NOMO-1 (cell line): ENCODE measurements around the gene UQCR10.
A peak's percentile ranks its signal among the peaks of the same experiment; 100 is the strongest.

ENCODE experiments used
- DNase-seq, 2 experiments: peaks; one replicate each; lab custom pipeline; 2025; ENCODE audit not compliant: unreplicated experiment in 2 of 2; lab: John Stamatoyannopoulos, UW

UQCR10 gene

DNA sequence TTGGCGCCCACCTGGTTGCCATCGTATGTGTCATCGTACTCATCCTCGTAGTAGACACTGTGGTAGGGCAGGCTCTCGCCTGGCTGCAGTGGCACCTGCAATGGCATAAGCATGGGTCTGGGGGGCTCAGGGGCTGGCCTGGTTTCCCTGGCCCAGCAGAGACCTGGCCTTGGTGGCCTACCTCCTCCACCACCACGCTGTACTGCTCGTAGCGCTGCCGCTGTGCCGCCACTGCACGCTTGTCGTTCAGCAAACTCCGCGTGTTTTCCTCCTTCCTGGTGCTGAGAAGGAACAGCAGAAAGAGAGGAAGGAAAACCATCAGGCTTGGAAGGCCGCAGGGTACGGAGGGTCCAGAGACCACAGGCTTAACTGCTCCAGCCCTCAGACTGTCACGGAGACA is 26.2 kb downstream of the UQCR10 start:
- no peak for DNase-seq

DNA sequence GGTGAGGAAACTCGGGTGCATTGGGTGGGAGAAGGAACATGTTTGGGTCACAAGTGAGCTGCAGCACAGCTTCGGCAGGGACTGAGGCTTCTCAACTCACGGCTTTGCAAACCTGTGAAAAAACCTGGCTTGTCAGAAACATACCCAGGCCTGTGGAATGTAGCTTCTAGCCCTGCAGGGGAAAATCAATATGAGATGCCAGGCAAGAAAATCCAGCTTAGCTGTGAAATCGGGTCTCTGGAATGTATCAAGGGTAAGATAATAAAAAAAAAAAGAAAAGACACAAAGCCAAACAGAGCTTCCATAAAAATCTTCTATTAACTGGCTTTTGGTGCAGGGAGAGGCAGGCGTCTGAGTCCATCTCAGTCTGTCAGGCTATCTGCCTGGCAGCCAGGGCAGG is 28.5 kb downstream of the UQCR10 start:
- DNase-seq = no peak

DNA sequence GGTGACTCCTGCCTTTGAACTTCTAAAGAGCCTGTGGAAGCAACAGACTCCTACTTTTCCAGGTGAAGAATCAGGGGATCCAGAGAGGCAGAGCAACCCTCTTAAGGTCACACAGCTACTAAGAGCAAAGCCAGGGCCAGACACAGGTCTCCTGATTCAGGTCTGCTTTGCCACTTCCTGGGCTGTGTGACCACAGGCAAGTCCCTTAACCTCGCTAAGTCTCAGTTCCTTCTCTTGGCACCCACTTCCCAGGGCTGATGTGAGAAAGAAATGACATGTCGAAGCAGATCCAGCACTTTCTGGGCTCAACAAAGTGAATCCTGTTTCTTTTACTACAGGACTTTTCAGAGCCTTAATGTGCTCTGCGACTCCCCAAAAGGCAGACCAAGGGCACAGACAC is 30.2 kb downstream of the UQCR10 start:
- peak in 1 of 2 experiments; percentile 21 for DNase-seq

DNA sequence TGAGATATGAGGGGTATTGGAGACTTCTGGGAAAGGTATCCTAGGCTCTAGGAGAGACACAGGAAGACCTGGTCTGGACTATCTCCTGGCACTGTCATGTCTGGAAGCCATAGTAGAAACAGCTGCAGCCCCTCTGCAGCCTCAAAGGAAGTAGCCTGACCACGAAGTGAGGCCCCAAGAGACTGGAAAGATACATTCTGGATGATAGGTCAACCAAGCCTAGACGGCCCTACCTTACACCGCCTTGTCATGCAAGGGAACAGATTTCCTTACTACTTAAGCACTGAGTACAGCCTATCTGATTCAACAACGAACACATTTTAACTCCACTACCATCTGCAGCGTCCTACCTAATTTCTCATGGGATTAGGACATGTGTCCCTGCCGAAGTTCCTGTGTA is 31.1 kb downstream of the UQCR10 start:
- DNase-seq = peak in 1 of 2 experiments; percentile 13

DNA sequence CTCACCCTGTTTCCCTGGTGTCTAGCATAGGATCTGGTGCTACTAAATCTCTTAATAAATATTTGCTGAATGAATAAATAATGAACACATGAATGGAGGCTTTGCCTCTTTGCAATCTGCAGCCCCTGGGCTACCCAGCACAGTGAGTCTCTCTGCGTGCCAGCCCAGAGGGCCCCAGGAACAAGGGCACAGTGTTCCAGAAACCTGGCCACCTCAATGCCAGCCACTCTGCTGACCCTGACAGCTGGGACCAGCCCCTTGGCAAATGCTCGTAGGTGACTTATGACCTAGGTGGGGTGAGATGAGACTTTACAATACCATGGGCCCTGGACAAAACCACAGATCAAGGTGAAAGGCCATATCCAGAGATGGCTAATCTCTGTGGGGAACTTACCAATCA is 31.6 kb downstream of the UQCR10 start:
- DNase-seq = no peak

DNA sequence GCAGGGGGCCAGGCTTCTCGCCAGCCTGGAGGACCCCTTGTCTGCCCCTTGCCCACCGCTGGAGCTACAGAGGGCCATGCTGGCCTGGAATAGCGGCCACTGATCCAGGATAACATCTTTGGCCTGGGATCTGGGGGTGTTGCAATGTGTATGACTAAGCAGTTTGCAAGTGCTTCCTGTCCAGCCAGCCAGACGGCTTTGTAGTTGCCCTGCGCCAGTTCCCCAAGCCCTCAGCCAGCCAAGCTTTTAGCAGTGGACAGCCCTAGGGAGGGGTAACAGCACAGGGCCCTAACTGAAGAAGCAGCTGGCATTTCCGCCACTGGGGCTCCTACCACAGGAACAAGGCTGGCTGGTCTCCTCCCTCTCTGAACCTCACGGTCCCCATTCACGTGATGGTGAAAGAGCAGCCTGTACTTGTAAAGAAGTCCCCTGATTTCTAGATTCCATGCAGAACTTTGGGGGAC is 32.1 kb downstream of the UQCR10 start:
- DNase-seq = peak; percentile 83 to 86

DNA sequence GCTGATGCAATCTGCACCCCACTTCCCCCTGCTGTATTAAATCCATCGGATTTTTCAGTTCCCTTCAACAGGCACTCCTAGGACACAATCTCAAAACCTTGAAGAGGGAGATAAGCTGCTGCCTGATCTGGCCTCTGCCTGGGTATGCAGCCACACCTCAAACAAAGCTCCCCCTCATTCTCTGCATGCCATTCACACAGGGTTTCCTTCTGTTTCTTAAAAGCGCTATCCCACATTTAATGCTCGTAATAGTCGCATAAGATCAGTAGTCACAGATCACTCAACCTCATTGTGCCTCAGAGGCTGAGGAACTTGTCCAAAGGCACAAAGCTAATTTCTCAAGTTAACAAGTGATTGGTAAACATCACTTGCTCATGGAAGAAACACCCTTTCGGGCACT is 34.0 kb downstream of the UQCR10 start:
- DNase-seq = no peak

DNA sequence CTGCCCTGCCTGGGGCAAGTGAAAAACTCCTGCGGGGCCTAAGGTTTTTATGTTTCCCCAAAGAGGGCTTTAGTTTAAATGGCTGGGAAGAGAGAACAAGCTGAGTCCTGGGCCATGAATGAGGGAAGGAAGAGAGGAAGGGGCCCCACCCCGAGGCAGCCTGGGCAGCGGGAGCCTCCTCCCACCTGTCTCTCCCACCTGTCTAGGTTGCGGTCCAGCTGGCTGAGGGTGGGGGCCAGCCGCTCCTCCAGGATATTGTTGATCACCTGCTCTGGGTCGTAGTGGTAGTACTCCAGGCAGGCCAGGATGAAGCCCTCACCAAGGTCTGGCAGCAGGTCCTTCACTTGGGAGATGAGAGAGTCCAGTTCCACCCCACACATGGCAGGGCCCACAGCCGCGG is 34.6 kb downstream of the UQCR10 start:
- no peak for DNase-seq

DNA sequence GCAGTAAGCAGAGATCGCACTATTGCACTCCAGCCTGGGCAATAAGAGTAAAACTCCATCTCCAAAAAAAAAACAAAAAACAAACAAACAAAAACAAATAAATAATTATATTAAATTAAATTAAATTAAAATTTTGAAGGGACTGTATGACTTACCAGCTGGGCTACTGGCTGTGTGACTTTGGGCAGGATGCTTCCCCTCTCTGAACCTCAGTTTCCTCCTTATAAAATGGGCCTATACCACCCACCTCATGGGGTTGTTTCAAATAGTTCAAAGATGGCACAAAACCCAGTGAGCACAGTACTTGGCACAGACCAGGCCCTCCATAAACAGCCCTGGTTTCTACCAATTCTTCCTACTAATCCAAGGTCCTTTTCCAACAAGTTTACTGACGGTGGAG is 36.0 kb downstream of the UQCR10 start:
- no peak for DNase-seq

DNA sequence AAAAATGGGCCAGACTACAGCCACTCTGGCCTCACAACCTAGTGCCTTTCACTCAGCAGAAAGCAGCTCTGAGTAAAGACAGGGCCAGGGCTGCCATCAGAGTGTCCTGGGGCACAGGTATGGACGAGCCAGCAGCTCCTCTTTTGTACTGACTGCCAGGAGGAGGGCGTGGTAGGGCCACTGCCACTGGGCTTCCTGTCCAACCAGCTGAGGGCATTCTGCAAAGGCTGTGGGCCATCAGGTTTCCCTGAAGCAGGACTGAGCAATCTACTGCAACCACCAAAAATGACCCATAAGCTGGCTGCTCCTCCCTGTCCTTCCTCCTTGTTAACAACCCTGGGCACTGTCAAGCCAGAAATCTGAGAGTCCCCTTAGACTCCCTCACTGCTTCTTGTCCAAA is 37.8 kb downstream of the UQCR10 start:
- no peak for DNase-seq

DNA sequence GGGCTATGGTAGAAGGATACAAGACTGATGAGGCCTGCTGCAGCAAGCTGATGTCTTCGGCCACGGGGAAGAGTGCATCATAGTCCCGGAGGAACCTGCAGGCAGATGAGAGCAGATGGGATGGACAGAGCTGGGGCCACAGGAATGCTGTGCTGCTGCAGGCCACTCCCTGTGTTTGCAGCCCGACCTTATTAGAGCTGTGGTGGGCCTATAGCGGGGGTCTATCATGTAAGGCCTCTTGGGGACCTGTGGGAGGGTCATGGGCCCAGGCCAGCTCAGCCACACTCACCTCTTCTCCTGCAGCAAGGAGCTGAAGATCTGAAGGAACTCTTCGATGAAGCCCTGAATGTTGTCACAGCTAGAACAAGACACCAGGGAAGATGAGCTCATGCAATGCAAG is 39.0 kb downstream of the UQCR10 start:
- no peak for DNase-seq

DNA sequence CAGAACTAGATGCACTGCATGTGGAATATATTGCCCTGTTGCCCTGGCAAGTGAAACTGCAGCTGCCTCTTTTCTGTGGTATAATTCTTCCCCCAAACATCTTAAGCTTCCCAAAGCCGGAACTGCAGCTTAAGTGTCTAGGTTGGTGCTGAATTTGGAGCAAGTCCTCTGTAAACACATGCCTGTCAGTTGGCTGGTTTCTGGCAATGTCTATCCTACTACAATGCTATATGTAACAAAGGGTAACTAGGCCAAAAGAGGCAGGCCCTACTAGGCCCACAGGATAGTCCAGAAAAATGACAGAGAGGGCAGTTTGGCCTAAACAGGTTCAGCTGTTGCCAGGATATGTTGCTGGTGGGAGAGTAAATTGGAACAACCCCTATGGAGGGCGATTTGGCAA is 43.0 kb downstream of the UQCR10 start:
- no peak for DNase-seq

DNA sequence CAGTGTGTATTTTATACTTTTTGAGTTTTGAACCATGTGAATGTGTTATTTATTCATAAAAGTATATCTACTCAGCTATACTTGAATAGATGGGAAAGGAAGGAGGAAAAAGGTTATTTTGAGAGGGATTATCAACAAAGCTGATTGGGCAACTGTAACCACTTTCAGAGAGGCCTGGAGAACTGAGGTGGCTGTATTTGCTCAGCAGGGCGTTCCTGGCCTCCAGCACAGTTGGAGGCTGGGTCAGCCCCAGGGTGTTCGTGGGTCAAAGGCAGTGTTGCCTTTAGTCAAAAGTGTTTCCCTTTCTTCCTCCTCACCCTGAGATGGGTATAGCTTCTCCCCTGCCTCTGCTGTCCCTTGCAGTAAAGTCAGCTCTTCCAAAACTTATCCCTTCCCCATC is 44.2 kb downstream of the UQCR10 start:
- no peak for DNase-seq

DNA sequence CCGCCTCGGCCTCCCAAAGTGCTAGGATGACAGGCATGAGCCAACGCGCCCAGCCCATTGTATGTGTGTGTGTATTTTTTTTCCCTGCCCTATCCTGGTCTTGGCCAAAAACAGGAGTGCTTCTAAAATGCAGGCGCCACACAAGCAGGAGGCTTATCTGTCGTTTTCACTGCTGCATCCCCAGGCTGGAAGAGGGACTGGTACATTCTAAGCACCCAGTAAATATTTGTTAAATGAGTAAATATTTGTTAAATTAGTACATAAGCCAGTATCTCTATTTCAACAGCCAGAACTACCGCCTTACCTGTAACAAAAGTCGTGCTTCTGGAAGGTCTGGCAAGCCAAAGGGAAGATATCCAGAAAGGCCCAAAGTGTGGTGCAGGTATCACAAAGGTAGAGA is 46.0 kb downstream of the UQCR10 start:
- no peak for DNase-seq

DNA sequence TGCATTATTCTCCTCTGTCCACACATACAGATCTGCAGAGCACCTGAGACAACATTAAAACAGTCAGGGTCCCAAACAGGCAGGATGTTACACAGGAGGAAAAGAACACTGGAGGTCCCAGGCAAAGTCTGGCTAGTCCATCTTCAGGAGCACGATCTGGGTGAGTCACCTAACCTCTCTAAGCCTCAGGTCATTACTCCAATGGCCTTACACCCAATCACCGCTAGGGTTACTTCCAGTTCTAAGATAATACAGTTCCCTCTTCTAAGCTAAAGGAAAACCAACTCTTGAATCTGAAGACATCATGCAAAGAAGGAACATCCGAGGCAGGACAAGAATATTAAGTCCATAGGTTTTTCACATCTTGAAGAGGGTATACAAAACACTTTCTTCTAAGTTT is 46.4 kb downstream of the UQCR10 start:
- no peak for DNase-seq

DNA sequence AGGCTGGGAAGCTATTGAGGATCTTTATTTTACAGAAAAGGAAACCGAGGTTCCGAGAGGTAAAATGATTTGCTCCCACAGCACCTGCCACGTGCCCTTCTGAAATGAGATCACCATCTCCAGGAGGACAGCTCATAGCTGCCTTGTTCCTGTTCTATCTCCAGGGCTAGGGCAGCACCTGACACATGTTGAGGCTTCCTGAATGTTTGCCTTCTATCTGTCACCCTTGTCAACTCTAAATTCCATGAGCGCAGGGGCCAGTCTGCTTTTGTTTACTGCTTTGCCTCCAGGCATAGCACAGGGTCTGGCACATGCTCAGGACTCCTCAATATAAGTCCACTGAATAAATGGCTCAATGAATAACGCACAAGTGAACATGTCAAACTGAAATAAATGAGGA is 46.8 kb downstream of the UQCR10 start:
- DNase-seq = no peak

DNA sequence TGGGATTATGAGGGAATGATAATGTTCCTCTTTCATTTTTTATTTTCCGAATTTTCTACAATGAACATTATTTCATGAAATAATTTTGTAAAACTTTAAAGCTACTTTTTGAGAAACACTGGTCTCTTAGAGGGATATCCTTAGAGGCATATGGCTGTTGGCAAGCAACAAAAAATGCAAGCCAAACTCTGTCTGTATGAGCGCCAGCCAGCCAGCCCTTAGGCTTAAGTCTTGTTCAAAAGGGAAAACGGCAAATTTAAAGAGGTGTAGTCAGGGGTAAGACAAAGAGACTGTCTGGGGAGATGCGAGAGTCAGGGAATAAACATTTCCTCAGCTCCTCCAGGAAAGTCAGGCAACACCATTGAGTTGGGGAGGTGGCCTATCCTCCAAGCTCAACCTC is 48.4 kb downstream of the UQCR10 start:
- DNase-seq = no peak

DNA sequence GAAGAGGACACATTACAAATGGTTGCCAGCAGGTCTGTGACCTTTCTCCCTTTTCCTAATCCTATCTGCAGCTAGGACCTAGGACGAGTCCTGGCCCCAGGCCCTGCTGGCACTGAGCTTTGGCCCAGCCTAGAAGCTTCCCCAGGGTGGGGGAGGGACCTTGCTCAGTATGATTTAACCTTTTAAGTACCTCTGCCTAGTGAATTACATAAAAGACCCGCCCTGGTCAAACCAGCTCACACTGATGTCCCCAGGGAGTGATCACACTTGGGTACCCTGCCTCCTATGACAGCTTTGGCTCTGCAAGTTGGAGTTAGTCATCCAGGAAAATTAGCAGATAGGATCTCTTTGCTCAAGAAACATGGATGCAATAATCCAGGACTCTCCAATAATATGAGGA is 49.0 kb downstream of the UQCR10 start:
- DNase-seq = no peak

DNA sequence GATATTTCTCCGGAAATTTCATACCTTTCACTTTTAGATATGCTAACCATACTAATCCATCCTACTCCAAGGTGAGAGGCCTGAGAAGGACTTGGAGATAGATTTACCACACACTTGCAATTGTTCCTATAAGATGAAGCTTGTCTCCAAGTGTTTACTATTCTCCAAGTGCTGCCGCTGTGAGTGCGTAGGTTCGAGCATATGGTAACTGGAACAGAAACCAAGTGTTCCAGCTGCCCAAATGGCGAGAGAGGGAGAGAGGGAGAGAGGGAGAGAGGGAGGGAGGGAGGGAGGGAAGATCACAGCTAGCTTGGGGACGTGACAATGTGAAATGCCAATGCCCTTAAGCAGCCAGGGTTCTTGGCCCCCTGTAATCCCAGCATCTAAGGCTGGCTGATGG is 49.4 kb downstream of the UQCR10 start:
- DNase-seq = no peak

DNA sequence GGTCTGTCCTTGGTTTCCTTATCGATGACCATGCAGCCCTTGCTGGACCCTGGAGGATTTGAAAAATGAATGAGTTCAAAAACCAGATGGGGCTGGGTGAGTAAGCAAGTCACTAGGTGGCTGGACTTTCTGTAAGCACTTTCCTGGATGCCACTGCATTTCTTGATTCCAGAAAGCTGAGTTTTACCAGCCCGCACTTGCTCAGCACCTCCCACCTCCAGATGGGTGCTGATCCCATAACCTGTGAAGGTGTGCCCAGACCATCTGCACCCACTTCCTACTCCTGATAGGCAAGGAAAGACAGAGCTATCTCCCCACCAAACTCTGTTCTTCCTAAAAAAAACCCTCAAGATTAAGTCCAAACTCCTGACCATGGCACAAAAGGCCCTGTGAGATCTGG is 49.8 kb downstream of the UQCR10 start:
- DNase-seq = no peak

DNA sequence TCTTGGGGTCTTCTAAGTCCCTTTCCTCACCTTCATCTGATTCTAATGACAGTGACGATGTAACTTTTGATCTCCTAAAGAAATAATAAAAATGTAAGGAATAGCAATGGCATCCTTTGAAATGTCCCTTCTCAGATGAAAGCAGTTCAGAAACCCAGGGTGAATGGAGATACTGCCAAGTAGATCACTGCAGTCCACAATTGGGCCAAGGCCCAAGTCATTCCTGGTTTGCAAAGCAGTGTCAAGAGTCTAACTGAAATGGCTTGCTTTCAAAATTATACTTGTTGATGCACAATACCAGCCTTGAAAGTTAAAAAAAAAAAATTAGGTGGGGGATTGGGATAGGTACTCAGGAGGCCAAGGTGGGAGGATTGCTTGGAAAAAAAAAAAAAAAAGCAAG is 50.6 kb downstream of the UQCR10 start:
- DNase-seq = no peak

DNA sequence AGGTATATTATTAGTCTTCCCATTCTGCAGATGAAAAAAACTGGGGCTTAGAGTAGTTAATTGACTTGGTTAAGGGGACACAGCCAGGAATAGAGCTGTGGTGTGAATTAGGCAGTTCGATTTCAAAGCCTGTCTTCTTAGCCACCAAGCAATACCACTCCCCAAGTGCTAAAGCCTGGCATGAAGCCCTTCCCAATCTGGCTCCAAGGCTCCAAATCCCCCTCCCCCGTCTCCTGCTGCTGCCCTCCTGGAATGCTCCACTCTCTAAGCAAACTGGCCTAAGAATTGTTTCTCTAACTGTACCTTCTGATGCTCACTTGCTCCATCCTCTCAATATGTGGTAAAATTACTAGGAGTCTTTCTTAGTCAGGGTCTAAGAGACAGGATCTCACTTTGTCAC is 52.3 kb downstream of the UQCR10 start:
- no peak for DNase-seq
